ENCODE data around the gene RIMBP2.

The RIMBP2 gene

GRCh38 chr12:130459916-130460315 is 256.2 kb downstream of the RIMBP2 start:
- no peak for DNase-seq

GRCh38 chr12:130458341-130458740 is 257.8 kb downstream of the RIMBP2 start:
- no peak for DNase-seq

GRCh38 chr12:130457215-130457614 is 258.9 kb downstream of the RIMBP2 start:
- DNase-seq, result no peak

- no peak for DNase-seq
Observed at GRCh38 chr12:130456375-130457199, 259.5 kb downstream of the RIMBP2 start.

GRCh38 chr12:130455161-130455560 is 260.9 kb downstream of the RIMBP2 start:
- no peak for DNase-seq

GRCh38 chr12:130454296-130454695 is 261.8 kb downstream of the RIMBP2 start:
- DNase-seq, result no peak

GRCh38 chr12:130452546-130452945 is 263.6 kb downstream of the RIMBP2 start:
- DNase-seq, result no peak

GRCh38 chr12:130451001-130451930 is 264.8 kb downstream of the RIMBP2 start:
- DNase-seq, result no peak

GRCh38 chr12:130449291-130449690 is 266.8 kb downstream of the RIMBP2 start:
- DNase-seq, result no peak

GRCh38 chr12:130448044-130448821 is 267.9 kb downstream of the RIMBP2 start:
- no peak for DNase-seq

- DNase-seq, result no peak
Observed at GRCh38 chr12:130447655-130447965, 268.5 kb downstream of the RIMBP2 start.

- no peak for DNase-seq
Observed at GRCh38 chr12:130446846-130447654, 269.0 kb downstream of the RIMBP2 start.

GRCh38 chr12:130444986-130445385 is 271.1 kb downstream of the RIMBP2 start:
- DNase-seq, result no peak

GRCh38 chr12:130444061-130444460 is 272.0 kb downstream of the RIMBP2 start:
- DNase-seq, result no peak

GRCh38 chr12:130441771-130442760 is 274.0 kb downstream of the RIMBP2 start:
- no peak for DNase-seq

- DNase-seq, result no peak
Observed at GRCh38 chr12:130440411-130441080, 275.6 kb downstream of the RIMBP2 start.

- no peak for DNase-seq
Observed at GRCh38 chr12:130439250-130439649, 276.8 kb downstream of the RIMBP2 start.

GRCh38 chr12:130438711-130439110 is 277.4 kb downstream of the RIMBP2 start:
- DNase-seq, result no peak

GRCh38 chr12:130438243-130438620 is 277.9 kb downstream of the RIMBP2 start:
- no peak for DNase-seq
